Measurements from ENCODE around the gene POLN.
"Not testable (repeated sequence)": the region's sequence is repeated elsewhere in the genome, so short reads cannot be mapped to it uniquely, and the experiment has no call there.

POLN gene

DNA sequence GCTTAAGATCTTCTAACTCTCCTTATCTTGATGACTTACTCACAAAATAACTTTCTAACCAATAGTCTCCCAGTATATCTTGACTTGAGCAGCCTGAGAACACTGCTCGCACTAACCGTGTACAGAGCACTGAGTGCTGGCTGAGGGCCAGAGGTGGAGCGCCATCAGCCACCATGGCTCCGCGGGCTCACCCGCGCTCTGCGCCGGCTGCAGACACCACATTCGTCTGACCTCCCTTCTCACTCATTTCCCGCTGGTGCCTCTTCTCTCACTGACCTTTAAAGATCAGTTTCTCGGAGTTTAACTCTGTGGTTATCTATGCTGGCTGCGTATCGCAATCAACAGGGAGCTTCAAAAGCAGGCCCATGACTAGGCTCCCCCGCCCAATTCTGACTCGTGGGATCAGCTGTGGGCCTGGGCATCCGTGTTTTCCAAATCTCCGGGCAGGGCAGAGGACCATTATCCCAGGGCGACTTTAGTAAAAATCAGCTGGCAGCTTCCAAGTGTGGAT, 78.6 kb downstream of the POLN start:
- DNase-seq (ENCODE audit: low spot score) = no peak

DNA sequence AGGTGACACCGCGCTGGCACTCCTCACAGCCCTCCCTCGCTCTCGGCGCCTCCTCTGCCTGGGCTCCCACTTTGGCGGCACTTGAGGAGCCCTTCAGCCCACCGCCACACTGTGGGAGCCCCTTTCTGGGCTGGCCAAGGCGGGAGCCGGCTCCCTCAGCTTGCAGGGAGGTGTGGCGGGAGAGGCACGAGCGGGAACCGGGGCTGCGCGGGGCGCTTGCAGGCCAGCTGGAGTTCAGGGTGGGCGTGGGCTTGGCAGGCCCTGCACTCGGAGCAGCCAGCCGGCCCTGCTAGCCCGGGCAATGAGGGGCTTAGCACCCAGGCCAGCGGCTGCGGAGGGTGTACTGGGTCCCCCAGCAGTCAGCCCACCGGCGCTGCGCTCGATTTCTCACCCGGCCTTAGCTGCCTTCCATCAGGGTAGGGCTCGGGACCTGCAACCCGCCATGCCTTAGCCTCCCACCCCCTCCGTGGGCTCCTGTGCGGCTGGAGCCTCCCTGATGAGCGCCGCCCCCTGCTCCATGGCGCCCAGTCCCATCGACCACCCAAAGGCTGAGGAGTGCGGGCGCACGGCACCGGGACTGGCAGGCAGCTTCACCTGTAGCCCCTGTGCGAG, 80.7 kb downstream of the POLN start:
- DNase-seq (ENCODE audit: low spot score) = not testable (repeated sequence)

DNA sequence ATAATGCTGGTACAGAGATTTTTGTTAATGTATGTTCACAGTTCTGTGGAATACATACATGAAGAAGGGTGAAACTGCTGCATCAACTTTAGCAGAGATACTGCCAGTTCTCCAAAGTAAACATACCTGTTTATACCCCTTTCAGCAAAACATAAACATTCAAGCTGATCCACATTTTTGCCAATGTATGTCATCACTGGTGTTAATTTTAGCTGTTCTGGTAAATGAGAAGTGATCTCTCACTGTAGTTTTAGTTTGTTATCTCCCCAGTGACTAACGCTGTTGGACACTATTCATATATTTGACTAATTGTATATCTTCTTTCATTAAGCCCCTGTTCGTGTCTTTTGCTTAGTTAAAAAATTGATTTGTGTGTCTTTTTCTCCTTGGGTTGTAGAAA, 82.0 kb downstream of the POLN start:
- DNase-seq (ENCODE audit: low spot score) = no peak

DNA sequence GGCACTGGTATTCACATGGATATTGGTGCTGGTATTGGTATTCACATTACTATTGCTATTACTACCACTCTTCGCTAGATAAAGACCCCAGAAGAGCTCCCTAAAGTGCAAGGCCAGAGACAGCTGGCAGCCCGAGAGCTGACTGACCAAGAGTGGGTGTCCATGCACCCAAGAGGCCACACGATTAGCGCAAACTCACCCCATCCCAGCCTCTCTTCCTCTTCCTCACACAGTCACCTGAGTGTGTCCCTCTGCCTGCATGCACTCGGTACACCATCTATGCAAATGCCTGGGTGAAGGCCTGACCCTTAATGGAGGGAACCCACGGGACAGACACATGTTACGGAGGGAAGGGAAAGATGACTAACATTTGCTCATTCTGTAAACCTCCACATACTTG, 86.7 kb downstream of the POLN start:
- no peak for DNase-seq (ENCODE audit: low spot score)

DNA sequence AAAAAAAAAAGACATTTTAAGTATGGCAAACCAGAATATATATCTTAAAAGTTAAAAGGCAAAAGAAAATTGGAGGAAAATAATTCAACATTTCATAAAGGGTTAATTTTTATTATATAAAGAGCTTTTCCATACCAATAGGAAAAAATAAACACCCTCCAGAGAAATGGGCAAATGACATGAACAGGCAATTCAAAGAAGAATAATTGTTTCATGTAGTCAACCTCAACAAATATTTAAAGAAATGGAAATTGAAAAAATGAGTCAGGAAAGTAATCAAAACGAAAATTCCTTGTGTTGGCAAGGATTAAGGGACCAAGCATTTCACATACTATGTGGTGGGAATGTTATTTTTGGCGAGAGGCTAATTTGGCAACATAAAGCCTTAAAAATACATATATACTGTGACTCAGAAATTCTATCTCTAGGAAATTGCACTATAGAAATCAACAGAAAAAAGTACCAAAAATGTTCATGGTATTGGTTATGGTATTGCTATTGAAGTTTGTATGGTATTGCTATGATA, 87.6 kb downstream of the POLN start:
- DNase-seq (ENCODE audit: low spot score) = no peak

DNA sequence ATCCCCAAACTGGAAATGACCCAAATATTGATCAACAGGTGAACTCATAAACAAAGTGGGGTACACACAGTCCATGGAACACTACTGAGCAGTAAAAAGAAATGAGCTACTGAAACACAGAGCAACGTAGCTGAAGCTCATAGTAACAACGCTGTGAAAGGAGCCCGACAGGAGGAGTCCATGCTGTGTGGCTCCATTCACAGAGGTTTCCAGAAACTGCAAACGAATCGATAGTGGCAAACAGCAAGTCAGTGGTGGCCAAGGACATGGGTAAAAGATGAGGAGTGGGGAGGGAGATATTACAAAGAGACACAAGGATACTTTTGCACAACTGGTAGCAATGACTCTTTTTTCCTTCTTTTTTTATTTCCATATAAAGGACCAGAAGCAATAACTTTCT, 90.4 kb downstream of the POLN start:
- DNase-seq (ENCODE audit: low spot score) = no peak

DNA sequence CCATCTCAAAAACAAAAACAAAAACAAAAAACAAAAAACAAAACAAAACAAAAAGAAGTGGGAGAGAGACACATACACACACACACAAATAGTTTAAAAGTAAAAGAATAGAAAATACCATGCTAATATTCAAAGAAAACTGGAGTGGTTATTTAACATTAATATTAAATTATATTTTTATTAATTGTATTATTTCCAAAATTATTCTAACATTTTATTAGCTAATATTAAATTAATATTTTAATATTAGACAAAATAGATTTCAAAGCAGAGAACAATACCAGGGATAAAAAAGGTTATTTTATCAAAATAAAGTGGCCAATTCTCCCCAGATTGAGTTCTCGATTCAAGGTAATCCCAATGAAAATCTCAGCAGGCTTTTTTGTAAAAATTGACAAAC, 91.8 kb downstream of the POLN start:
- no peak for DNase-seq (ENCODE audit: low spot score)

DNA sequence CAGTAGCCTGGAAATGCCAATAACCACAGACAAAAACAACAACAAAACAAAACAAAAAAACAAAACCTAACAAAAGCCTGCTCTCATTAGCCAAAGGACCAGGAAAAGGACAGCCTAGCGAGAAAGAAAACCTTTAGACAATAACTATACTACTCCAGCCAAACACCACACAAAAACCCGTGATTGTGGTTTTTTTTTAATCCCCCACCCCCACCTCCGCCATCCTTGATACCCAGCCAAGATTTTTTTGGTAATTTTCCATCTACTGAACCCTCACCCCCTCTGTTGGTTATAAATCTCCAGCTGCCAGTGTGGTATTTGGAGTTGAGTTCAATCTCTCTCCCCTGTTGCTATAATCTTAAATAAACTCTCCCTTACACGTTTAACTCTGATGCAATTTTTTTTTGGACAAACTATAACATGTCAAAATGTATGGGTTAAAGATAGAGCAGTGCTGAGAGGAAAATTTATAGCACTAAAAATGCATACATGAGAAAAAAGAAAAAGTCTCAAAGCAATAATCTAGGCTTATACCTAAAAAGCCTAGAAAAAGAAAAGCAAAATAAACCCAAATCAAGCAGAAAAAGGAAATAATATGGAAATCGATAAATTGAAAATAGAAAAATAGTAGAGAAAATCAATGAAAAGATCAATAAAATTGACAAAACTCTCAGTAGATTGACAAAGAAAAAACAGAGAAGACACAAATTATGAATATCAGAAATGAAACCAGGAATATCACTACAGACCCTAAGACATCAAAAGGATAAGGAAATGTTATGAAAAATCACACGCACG, 99.1 kb downstream of the POLN start:
- DNase-seq (ENCODE audit: low spot score) = peak; percentile 65

DNA sequence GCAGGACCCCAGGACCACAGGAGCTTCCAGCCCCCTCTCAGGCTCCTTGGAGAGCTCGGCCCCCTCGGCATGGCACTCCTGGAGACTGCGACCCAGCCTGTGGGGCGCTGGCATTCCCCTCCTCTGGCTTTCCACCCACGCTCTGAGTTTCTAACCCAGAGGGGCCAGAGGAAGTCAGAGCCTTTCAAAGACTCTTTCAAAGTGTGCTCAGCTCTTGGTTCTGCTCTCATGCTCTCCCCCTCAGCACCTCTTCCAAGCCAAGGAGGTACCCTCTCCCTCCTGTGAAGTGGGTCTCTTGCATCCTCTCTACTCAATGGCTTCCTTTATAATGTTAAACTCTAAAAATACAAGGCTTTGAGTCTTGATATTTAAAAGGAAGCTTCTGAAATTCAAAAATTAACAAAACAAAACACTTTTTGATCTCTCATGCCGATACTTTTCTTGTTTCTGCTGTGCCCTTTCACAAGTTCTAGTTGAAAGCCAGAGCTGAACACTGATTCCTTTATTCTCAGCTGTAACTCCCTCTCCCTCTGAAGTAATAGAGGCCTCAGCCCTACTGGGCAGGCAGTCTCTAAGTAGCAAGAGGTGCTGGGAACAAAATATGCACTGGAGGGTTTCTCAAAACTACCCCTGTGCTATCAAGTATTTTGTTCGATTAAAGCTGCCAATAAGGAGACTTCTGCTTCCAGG, 100.0 kb downstream of the POLN start:
- peak; percentile 92 for DNase-seq (ENCODE audit: low spot score)

DNA sequence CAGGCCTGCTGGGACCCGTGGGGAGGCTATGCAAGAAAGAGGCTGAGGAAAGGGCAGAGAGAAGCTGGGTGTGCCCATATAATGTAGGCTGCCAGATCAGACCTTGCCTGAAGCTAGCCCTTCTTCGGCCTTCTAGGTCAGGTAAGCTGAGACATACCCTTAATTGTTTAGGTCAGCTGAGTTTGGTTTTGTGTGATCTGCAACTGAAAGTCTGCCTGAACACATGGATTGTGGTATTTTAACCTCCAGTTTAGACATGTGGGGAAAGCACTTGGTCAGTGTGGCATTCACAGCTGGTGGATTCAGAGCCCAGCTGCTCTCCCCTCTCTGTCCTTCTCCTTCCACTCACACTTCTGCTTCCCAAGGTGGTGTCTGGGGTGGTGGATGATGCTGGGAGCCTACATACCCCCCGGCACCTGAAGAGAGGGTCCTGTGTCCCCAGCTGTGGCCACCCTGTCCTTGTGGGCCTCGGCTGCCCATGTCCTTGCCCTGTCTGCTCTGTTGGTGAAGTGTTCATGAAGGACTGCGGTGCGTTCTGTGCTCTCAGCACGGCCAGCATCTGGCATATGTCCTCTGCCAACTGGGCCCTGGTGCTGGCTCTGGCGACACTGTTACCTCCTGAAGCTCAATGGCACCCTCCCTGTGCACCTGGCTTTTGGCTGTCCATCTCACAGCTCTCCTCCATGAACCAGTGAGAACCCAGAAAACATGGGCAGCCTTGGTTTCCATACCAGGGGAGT, 100.7 kb downstream of the POLN start:
- DNase-seq (ENCODE audit: low spot score) = peak; percentile 18

DNA sequence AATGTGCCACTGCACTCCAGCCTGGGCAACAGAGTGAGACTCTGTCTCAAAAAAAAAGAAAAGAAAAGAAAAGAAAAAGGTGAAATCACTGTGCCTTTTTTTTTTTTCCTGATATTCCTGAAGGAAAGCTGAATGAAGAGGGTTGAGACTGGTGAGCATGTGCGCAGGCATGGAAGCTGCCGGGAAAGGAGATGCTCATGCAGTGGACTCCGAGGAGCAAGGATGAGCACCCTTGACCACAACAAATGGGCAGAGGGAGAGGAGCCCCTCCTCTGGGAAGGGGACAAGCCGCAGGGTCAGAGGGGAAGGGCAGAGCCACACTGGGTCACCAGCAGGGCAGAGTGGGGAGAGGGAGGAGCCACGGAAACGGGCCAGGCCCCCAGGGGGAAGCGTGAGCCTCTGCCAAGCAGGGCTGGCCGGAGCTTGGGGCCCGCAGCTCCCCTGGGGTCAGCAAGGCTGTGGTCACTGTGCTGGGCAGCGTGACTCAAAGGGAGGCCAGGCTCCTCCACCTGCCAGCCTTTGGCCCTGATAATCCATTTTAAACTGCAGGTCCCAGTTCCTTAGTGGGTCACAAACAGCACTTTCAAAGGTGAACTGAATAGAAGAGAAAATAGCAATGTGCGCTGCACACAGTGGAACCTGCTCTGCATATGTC, 102.9 kb downstream of the POLN start:
- DNase-seq (ENCODE audit: low spot score) = no peak

DNA sequence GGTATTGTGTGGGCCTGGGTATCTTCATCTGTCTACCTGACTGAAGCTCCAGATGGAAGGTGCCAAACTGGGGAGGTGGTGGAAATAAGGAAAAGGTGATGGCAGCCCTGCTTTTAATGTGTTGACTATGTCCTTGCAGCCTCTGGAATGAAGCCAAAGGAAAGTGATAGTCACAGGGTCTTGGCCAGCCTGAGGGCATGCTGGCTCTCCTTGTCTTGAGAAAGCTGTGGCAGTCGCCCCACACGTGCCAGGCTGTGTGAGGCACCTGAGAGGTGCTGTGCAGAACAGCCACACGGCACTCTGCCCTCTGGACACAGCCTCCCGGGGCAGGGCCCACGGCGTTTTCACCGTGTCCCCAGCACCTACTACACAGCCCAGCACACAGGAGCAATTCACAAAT, 105.2 kb downstream of the POLN start:
- DNase-seq (ENCODE audit: low spot score) = no peak

DNA sequence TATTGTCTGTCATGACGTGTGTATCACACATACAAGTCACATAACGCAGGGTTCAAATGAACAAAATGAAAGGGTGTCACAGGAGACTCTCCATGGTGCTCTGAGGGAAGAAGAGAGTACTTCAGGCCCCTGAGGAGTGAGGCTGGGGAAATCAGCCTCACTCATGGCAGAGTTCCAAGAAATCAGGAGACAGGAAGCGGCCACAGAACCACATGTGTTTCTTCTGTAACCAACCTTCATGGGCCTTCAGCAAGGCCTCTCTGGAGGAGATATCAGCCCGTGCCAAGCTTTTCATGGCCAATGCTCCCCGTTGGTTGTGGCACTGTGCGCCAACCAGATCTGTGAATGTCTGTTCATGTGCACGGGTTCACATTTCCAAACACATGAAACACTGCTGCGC, 106.8 kb downstream of the POLN start:
- DNase-seq (ENCODE audit: low spot score) = no peak

DNA sequence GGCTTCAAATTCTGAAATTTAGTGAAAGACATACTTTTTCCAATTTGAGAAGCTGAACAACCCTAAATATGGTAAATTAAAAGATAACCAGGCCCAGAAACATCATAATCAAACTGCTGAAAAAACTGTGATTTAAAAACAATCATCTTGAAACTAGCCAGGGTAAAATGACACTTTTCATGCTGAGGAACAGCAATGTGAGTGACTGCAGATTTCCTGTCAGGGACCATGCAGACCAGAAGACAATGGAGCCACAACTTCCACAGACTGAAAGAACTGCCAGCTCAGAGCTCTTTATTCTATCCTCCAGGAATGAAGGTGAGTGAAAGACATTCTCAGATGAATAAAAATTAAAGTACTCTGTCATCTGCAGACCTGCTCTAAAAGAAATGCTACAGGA, 109.5 kb downstream of the POLN start:
- no peak for DNase-seq (ENCODE audit: low spot score)

DNA sequence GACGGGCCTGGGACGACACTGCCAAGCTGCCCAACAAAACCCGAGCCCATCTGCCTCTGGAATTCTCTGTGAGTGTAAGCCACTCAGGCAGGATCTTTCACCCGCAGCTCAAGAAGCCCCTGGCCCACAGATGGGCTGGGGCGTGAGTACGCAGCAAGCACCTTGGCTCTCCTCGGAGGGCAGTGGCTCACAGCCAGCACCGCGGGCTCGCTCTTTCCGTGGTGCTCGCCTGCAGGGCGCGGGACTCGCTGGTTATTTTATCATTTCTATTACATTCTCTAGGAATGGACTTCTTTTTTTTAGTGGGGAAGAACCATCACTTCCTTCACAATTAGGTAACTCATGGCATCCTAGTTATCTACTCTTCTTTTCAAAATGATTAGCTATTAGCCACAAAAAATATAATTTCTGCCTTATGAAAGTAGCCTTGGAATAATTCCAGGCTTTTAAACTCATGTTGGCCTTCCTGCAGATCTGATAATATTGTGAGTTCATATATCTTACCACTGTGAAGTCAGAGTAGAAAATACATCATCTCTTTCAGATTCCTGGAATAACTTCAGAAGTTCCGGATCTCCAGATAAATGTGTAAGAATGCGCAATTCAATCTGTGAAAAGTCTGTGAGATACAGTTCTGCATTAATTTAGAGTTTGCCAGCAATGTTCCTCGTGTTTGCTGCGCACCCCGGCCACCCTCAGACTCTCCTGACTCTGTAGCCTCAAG, 114.2 kb downstream of the POLN start:
- DNase-seq (ENCODE audit: low spot score) = no peak

DNA sequence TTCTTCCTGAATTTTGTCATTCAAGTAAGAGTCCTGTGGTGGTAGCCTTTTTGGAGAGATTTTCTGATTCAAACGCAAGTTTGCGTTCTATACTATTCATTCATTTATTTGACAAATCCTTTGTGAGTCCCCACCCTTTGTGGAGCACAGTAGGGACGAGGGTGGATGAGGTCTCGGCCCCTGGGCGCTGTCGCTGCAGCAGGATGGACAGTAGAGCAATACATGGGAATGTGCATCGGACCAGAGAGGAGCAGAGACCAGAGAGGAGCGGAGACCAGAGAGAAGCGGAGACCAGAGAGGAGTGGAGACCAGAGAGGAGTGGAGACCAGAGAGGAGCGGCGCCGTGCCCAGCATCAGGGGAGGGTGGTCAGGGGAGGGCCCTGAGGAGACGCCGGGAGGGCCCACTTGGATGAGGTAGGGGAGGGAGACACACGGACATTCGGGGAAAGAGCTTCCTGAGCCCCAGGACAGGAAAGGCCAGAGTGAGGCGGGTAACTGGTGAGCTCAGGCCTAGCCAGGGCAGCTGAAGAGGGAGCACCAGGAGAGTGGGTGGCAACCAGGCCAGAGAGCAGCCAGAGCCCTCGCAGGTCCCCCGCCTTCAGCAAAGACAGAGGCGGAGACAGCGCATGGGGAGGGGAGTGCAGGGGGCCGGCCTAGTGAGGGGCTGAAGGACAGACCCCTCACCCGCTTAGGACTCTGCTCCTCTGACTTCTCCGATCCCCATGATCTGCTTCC, 115.4 kb downstream of the POLN start:
- no peak for DNase-seq (ENCODE audit: low spot score)

DNA sequence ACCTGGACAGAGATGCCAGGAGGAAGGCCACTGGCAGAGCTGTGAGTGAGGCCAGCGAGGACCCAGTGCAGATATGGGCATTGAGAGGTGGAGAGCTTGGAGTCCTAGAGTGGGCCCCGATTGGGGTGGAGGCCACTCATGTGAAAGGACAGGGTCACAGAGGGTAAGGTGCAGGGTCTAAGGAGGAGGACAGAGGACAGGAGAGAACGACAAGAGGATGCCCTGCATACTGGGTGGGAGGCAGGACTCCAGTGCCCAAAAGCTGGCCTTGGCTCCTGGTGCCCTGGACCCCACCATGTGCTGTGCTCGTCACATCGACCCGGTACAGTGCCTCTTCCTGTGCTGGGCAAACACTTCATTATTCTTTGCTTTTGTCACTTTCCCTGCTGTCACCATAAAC, 116.1 kb downstream of the POLN start:
- DNase-seq (ENCODE audit: low spot score) = no peak

DNA sequence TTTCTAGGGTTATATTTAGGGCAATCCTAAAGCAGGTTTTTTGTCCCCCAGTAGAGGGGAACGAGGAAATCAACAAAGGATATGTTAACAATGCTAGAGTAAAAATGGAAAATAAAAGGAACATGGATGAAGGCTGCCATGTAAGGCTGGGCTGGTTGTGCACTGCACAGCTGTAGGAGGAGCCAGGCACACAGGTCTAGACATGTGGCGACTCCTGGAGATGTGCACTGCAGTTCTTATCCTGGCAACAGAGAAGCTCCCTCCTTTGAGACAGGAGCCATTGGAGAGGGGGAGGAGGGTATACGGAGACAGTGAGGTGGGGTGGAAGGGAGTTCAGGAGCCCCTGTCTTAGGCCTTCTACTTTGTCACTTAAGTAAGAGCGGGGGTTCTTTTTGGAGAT, 116.9 kb downstream of the POLN start:
- DNase-seq (ENCODE audit: low spot score) = no peak

DNA sequence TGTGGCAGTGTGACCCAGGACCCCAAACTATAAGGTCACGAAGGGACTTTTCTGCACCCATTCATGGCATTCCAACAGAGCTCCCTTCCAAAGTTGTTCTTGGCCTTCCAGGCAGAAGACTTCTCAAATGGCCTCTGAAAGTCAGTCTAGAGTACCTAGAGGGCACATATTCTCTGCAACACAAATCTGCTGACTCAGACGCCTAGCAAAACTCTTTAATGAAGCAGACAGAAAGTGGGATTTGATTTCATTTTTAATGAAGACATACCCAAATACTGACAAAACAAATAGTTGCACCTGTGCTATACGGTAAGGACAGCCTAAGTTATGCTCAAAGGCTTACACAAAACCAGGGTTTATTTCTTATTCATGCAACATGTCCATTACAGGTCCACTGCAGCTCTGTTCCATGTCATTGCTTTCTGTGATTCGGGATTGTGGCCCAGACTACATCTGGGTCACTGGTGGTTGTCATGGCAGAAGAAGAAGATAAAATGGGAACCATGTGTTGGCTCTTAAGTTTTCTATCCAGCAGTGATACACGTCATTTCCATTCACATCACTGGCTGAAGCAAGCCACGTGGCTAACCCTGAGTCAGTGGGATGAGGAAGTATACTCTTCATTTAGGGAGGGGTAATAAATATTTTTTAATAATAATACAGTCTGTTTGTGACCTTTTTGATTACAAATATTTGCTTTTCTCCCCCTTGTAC, 125.1 kb downstream of the POLN start:
- no peak for DNase-seq (ENCODE audit: low spot score)

DNA sequence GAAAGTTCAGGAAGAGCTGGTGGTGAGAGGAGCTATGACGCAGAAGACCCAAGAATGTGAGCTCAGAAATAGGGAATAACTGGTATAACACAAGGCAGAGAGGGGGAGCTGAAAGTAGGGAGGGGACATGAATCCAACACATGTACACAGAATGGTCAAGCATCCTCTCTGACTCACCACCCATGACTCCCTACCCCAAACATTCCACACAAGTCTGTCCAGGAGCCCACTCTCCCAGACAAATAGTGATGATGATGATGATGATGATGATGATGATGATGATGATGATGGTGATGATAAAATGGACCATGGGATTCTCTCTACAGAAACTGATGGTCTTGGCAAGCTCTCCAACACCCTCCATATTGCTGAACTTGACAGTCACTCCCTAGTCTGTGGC, 136.4 kb downstream of the POLN start:
- DNase-seq (ENCODE audit: low spot score) = no peak

All from globus pallidus (tissue), 1 donor.